Gastrocnemius medialis (tissue), 4 donors: ENCODE results near the gene CHD6.

Source experiments
- CTCF ChIP-seq, 5 experiments: fragments of 450-650 bp in 3 of 5; fragments of 200-600 bp in 2 of 5; sonication (generic) in 2 of 5; IDR thresholded peaks in 4 of 5; conservative IDR thresholded peaks in 1 of 5; 1 replicate in 4 of 5; 2 replicates in 1 of 5; pipeline ENCODE4 v1.5.1; 2016 to 2019; ENCODE audit warnings: antibody characterized with exemption in 5 of 5, mild to moderate bottlenecking in 3 of 5, moderate library complexity in 3 of 5
- POLR2A ChIP-seq, 2 donors: fragments of 450-650 bp; IDR thresholded peaks; one replicate each; pipeline ENCODE4 v1.6.1; 2017; ENCODE audit warnings: antibody characterized with exemption in 2 of 2, mild to moderate bottlenecking in 2 of 2, moderate library complexity in 2 of 2

- TF ChIP-seq CTCF (IDR thresholded peaks at IDR 0.05 in 4 of 5, conservative IDR thresholded peaks at IDR 0.05 in 1 of 5): no peak
- no peak for TF ChIP-seq POLR2A (IDR thresholded peaks at IDR 0.05)
These were observed 242.3 kb downstream of the CHD6 start for GRCh38 chr20:41375846-41376245.
